CD4-positive, alpha-beta T cell treated with Interleukin-10 for 1 hour (primary cell): ENCODE measurements around the gene AP2A2.

ENCODE experiments used
- DNase-seq: peaks from one replicate; pipeline ENCODE4 v3.0.0-alpha.2; 2020

Gene AP2A2

DNA sequence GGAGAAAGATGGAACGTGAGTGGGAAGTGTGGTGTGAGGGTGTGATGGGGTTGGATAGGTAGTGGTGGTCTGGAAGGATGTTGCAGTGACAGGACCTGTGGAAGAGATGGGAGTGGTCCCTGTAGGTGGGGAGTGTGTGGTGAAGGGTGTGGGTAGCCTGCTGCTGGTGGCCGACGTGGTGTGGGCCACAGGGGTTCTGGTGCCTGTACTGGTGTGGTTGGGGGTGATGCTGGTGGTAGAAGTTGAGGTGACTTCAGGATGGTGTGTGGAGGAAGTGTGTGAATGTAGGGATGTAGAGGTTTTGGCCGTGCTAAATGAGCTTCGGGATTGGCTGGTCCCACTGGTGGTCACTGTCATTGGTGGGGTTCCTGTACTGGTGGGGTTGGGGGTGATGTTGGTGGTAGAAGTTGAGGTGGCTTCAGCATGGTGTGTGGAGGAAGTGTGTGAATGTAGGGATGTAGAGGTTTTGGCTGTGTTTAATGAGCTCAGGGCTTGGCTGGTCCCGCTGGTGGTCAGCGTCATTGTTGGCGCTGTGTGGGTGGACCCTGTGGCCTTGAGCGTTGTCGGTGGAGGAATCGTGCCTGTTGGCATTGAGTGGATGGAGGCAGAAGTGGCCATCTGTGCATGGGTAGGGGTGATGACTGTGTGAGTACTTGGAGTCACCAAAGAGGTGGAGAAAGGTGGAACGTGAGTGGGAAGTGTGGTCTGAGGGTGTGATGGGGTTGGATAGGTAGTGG, 91.8 kb downstream of the AP2A2 start:
- no peak for DNase-seq

GRCh38 chr11:1018091-1018490, 92.4 kb downstream of the AP2A2 start:
- DNase-seq, result no peak

DNA sequence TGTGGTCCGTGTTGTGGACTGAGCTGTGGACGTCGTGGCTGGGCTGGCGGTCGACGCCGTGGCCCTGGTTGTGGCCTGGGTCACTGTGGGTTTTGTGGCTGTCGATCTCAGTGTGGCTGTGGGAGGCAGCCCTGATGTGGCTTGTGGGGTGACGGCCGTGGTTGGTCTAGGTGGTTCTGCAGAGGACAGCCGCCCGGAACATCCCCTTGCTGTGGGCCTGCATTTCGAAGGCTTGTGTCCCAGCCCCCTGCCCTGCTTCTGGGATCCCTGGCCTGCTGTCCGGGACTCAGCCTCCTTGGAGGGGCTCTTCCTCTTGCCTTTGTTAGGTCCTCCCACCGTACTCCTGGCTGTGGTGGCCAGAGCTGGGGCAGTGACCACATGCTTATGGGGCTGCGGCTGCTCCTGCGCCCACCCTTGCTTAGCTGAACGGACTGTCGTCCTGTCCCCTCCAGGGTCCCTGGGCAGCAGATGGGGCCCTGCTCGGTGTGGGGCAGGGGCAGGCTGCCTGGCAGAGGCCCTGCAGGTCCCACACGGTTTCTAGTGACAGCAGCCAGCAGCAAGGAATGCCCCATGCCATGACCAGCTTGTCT, 93.7 kb downstream of the AP2A2 start:
- no peak for DNase-seq

DNA sequence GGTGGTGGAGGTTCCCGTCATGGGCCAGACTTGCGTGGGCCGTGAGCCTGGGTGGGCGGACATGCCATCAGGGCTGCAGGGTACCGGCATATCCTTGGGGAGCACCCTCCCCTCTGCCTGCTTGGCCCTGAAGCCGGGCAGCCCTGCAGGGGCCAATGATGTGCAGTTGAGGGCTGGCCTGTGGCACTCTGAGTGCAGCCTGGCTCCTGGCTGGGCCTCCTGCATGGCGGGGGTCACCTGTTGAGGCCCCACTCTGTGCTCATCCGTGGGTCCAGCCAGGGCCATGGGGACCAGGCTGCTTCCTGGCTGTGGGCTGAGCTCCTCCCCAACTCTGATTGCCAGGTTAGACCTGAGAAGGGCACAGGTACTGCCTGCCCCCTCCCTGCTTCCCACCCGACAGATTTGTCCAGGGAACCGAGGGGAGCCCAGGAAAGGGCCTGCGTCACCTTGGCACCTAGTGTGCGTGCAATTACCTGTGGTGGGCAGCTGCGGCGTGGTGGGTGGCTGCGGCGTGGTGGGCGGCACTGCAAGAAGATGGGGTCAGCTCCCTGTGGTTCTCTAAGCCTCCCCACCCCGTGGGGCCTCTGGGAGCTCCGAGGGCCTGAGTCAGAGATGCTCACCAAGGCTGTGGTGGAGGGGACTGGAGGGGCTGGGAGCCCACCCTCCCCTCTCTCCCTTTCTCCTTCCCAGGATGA, 94.7 kb downstream of the AP2A2 start:
- DNase-seq, result no peak

DNA sequence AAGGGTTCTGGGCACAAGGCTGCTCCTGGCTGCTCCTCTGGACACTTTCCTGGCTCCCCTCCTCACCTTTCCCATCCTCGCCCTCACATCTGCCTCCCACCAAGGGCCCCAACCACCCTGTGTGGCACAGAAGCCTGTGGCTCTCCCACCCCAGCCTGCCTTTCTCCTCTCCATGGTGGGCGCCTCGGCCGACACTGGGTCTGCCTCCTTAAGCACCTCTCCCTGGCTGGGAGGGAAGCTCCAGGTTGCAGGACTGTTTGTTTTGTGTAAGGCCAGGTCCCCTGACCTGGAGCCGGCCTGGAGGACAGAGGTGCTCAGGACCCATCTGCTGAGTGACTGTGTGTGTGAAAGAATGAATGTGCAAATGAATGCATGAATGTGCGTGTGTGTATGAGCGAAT, 96.7 kb downstream of the AP2A2 start:
- no peak for DNase-seq

DNA sequence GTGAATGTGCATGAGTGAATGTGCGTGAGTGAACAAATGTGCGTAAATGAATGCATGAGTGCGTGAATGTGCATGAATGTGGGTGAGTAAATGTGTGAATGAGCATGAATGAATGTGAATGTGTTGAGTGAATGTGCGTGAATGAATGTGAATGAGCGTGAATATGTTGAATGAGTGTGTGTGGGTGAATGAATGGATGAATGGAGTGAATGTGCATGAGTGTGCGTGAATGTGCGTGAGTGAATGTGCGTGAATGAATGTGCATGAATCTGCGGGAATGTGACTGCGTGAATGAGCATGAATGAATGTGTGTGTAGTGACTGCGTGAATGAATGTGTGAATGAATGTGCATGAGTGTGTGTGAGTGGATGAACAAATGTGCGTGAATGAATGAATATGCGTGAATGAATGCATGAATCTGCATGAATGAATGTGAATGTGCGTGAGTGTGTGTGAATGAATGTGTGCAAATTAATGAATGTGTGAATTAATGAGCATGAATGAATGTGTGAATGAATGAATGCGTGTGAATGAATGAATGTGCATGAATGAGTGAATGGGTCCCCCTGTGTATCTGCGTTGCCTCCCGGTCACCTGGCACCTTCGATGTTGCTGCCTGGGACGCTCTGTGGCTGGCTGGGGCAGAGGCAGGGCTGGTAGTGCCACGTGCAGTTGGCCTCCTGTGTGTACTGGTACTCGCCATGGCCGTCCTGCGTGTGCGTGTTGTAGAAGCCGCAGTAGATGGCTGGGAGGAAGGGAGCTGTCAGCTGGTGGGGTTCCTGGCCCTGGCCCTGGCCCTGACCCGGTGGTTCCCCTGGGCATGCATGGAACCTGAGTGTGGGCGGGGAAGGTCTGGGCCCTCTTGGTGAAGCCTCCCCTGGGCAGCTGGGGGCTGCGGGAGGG, 97.5 kb downstream of the AP2A2 start:
- no peak for DNase-seq

- DNase-seq, result no peak
These were observed 98.3 kb downstream of the AP2A2 start for GRCh38 chr11:1023811-1024596.

DNA sequence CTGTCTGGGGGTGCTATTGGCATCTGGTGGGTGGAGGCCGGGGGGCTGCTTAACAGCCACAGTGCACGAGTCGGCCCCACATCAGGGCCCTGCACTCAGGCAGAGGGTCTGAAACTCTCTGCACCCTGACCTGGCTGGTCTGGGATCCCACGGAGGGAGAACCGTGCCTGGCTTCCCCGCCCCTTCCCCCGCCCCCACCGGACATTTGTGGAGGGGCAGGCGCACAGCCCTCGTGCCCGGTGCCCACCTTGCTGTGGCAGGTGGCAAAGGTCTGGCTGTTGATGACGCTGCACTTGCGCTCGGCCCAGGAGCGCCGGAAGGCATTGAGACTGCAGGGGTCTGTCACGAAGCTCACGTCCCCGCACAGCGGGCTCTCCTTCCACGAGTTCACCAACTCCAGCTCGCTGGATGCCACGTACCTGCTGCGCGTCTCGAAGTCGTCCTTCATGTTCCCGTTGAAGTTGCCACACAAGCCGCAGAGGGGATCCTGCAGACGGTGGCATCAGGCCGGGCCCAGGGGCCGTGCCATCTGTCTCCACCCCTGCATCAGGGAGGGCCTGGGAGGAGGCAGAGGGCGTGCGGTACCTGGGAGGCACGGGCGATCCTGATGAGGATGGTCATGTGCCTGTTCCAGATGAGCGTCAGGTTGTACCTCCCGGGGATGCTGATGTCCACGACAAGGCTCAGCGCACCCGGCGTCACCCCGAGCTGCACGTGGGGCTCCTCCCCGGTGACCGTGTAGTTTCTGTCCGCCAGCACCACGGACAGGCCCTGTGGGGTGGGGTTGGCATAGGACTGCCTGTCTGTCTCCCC, 99.1 kb downstream of the AP2A2 start:
- DNase-seq, result no peak

DNA sequence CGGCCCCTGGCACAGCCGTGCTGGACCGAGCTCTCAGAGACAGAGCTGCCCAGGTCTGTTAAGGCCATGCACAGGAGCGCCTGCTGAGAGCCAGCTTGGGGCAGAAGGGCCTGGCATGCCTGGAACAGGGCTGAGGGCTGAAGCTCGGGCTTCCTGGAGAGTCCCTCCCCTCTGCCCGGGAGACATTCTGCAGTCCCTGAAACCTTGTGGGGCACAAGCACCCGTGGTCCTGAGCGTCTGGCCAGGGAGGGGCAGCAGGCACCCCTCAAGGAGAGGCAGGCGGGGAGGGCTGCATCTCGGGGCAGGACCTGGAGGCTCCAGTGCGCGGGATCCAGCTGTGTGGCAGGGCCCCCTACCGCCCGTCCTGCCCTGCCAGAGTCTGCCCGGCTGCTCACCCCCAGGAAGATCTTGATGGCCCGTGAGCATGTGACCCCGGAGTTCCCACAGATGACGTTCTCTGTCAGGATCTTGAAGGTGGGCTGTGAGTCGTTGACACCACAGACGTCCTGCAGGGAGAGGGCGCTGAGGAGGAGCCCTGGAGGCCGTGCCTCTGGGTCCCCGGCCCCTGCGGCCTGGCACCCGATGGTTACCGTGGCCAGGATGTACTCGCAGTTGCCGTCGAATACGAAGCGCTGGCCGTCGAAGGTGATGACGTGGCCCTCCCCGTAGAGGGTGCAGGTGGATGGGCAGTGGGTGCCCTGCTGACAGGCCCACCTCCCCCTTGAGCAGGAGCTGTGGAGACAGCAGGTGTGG, 99.9 kb downstream of the AP2A2 start:
- DNase-seq, result no peak

GRCh38 chr11:1026163-1026450, 100.4 kb downstream of the AP2A2 start:
- no peak for DNase-seq

- no peak for DNase-seq
These were observed 101.2 kb downstream of the AP2A2 start for GRCh38 chr11:1026641-1027482.

DNA sequence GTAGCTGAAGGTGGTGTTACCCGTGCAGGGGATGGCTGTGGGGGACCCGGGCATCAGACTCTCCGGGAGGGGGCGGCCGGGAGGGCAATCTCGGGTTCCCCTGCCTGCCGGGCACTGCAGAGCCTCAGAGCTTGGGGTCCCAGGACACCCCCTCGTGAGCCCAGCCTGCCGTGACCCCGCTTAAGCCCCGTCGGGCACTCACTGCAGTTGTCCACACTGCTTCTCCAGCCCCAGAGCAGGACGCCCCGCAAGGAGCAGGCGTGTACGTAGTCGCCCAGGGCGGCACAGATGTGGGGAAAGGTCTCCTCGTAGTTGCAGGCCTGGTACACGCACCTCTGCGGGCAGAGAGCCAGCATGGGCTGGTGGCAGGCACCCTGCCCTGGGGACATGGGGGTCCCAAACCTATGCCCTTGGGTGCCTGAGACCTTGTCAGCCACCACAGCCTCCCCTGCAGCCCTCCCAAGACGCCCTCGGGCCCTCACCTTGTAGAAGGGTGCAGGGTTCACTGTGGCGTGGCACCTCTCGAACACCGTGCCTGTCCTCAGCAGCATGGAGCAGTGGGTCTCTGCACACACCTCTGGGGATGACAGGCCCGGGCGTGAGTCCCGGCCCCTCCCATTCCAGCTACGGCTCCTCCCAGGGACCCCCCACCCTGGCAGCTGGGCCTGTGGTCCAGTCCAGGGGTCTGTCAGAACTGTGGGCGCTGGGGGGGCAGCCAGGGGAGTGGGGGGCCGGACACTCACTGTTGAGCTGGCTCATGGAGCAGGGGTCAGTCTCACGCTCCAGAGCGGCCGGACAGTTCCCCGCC, 102.0 kb downstream of the AP2A2 start:
- DNase-seq, result no peak

- no peak for DNase-seq
These were observed 102.5 kb downstream of the AP2A2 start for GRCh38 chr11:1028291-1028540.

- DNase-seq, result no peak
These were observed 102.9 kb downstream of the AP2A2 start for GRCh38 chr11:1028616-1029015.

DNA sequence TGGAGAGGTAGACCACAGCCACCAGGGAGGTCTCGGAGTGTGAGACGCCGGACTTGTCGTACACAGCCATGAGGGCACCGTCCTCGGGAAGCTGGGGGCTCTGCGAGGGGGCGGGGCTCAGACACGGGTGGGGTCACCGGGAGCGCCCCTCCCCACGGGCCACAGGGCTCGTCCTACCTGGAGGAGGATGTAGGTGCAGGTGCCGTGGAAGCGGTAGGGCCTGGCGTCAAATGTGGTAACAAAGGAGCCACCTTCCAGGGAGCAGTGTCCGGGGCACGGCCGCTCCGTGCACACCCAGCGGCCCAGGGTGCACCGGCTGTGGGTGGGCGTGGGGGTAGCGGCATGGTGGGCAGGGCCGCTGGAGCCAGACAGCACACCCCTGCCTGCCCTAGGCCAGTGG, 103.4 kb downstream of the AP2A2 start:
- no peak for DNase-seq

- no peak for DNase-seq
These were observed 104.0 kb downstream of the AP2A2 start for GRCh38 chr11:1029654-1030053.

DNA sequence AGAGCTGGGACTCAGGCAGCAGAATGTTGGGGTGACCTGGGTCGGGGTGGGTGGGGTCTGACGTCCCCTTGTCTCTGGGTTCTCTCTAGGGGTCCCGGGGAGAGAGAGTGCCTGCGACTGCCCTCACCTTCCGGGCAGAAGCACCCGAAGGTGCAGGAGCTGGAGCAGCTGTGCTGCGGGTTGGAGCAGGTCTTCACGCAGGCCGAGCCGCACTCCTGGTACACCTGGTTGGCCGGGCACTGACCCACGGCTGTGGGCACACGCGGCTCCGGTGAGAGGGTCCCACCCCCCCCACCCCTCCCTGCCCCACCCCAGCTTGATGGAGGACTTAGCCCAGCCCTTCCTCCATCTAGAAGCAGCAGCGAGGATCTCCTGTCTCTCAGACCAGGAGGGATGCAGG, 104.4 kb downstream of the AP2A2 start:
- DNase-seq, result no peak

DNA sequence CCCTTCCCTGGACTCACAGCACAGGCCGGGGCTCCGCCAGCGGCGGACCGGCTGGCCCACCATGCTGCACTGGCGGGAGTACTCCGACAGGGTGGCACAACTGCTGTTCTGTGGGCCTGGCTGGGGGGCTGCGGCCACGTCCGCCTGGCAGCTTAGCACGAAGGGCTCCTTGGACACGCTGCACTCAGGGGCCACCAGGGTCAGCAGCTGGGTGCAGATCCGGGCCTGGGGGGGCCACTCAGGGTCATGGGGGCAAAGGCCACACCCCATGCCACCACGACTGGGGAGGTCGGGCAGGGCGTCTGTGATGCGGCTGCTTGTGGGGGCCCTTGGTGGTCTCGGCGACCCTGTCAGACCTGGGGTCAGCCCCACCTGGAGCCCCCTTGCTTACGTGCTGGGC, 104.9 kb downstream of the AP2A2 start:
- DNase-seq, result no peak

- DNase-seq, result no peak
These were observed 105.6 kb downstream of the AP2A2 start for GRCh38 chr11:1031121-1031899.
